IMR-90 (cell line): ENCODE measurements around the gene CCNK. TPM values are rescaled to one million over a fixed set of nuclear protein-coding genes. Genes with fewer than 3 reads are reported as not detected.

Source experiments
- ATAC-seq: fragments of 200-7000 bp; cut with Tn5 transposase; 2 replicates; pipeline ENCODE4 v1.9.1; 2020; ENCODE audit warnings: low read depth, mild to moderate bottlenecking, moderate library complexity
- BruUV-seq: library from RNA; stranded (reverse); fragments of 400-500 nt; replicated peaks from 2 replicates; lab custom pipeline; 2021; lab: Mats Ljungman, UMichigan
- CTCF ChIA-PET: fragments of 300-600 bp; formaldehyde crosslinking; extraction: SDS; loops from one replicate; lab custom pipeline; 2021; ENCODE audit warnings: antibody characterized with exemption; lab: Yijun Ruan, JAX
- POLR2A ChIA-PET: fragments of 300-600 bp; sonication (Branson Sonifier 250); formaldehyde crosslinking; loops from one replicate; lab custom pipeline; 2022; ENCODE audit warnings: antibody characterized with exemption; ENCODE audit not compliant: unreplicated experiment; lab: Charles Lee
- DNase-seq: peaks from one replicate; pipeline ENCODE4 v3.0.0; 2013
- H2AFZ ChIP-seq: replicated peaks from 2 replicates; pipeline ENCODE3; 2013; ENCODE audit warnings: low read length, mild to moderate bottlenecking; ENCODE audit not compliant: poor library complexity
- H2AK5ac ChIP-seq: 2 replicates; pipeline ENCODE4 v1.6.1; 2013; ENCODE audit warnings: low read depth, low read length, inconsistent platforms
- H2AK9ac ChIP-seq: replicated peaks from 2 replicates; pipeline ENCODE3; 2013; ENCODE audit warnings: mild to moderate bottlenecking, low read depth, low read length, moderate library complexity; ENCODE audit not compliant: poor library complexity
- H2BK120ac ChIP-seq: 2 replicates; pipeline ENCODE4 v1.6.1; 2013; ENCODE audit warnings: low read depth, low read length, inconsistent platforms
- H2BK15ac ChIP-seq: 3 replicates; pipeline ENCODE4 v1.6.1; 2013; ENCODE audit warnings: low read depth, low read length, inconsistent platforms
- H2BK20ac ChIP-seq: 2 replicates; pipeline ENCODE4 v1.6.1; 2013; ENCODE audit warnings: low read depth, mild to moderate bottlenecking, inconsistent platforms, low read length, moderate library complexity
- H2BK5ac ChIP-seq: 2 replicates; pipeline ENCODE4 v1.6.1; 2013; ENCODE audit warnings: mild to moderate bottlenecking, low read depth, low read length, inconsistent platforms; ENCODE audit not compliant: poor library complexity, severe bottlenecking
- H3K14ac ChIP-seq: replicated peaks from 2 replicates; pipeline ENCODE4 v1.6.1; 2013; ENCODE audit warnings: low read depth, low read length, inconsistent platforms
- H3K18ac ChIP-seq: 2 replicates; pipeline ENCODE4 v1.6.1; 2013; ENCODE audit warnings: low read depth, low read length, control low read depth
- H3K23ac ChIP-seq: 2 replicates; pipeline ENCODE4 v1.6.1; 2013; ENCODE audit warnings: low read depth, low read length, inconsistent platforms
- H3K27ac ChIP-seq: 2 replicates; pipeline ENCODE4 v1.5.1; 2013; ENCODE audit warnings: mild to moderate bottlenecking, control low read depth, low read length; ENCODE audit not compliant: insufficient read depth
- H3K27me3 ChIP-seq: 2 replicates; pipeline ENCODE4 v1.6.1; 2013; ENCODE audit warnings: low read length; ENCODE audit not compliant: control insufficient read depth, insufficient read depth
- H3K36me3 ChIP-seq: 2 replicates; pipeline ENCODE4 v1.6.1; 2013; ENCODE audit warnings: low read length, mixed read lengths; ENCODE audit not compliant: control insufficient read depth, insufficient read depth
- H3K4ac ChIP-seq: 2 replicates; pipeline ENCODE4 v1.6.1; 2013; ENCODE audit warnings: low read depth, low read length, inconsistent platforms
- H3K4me1 ChIP-seq: 2 replicates; pipeline ENCODE4 v1.6.1; 2013; ENCODE audit warnings: low read length, mixed read lengths; ENCODE audit not compliant: control insufficient read depth, insufficient read depth
- H3K4me2 ChIP-seq: 2 replicates; pipeline ENCODE4 v1.6.1; 2013; ENCODE audit warnings: low read depth, mild to moderate bottlenecking, control low read depth, low read length, moderate library complexity
- H3K4me3 ChIP-seq: 2 replicates; pipeline ENCODE4 v1.5.1; 2013; ENCODE audit warnings: low read depth, mild to moderate bottlenecking, control low read depth, low read length, moderate library complexity; ENCODE audit not compliant: insufficient read depth
- H3K56ac ChIP-seq: 2 replicates; pipeline ENCODE4 v1.6.1; 2013; ENCODE audit warnings: low read length, inconsistent platforms; ENCODE audit not compliant: insufficient read depth; ENCODE audit errors: extremely low read depth
- H3K79me1 ChIP-seq, 2 experiments: 2 replicates each; pipeline ENCODE4 v1.6.1; 2013; ENCODE audit warnings: low read length in 2 of 2, inconsistent platforms in 1 of 2, low read depth in 1 of 2
- H3K9ac ChIP-seq: 2 replicates; pipeline ENCODE4 v1.6.1; 2013; ENCODE audit warnings: low read depth, low read length, control low read depth
- H3K9me1 ChIP-seq: 2 replicates; pipeline ENCODE4 v1.6.1; 2013; ENCODE audit warnings: low read length, inconsistent platforms; ENCODE audit not compliant: insufficient read depth
- H3K9me3 ChIP-seq: 2 replicates; pipeline ENCODE4 v1.6.1; 2013; ENCODE audit warnings: low read length; ENCODE audit not compliant: control insufficient read depth, insufficient read depth
- H4K20me1 ChIP-seq: 2 replicates; pipeline ENCODE4 v1.6.1; 2013; ENCODE audit warnings: low read length, inconsistent platforms; ENCODE audit not compliant: insufficient read depth
- H4K5ac ChIP-seq: 2 replicates; pipeline ENCODE4 v1.6.1; 2013; ENCODE audit warnings: mild to moderate bottlenecking, low read depth, low read length, control low read depth
- H4K8ac ChIP-seq, 2 experiments: 2 replicates each; pipeline ENCODE4 v1.6.1; 2013; ENCODE audit warnings: low read depth in 2 of 2, low read length in 2 of 2, control low read depth in 1 of 2, inconsistent platforms in 1 of 2
- H4K91ac ChIP-seq: 2 replicates; pipeline ENCODE4 v1.6.1; 2013; ENCODE audit warnings: low read depth, low read length, inconsistent platforms; ENCODE audit not compliant: insufficient read depth
- MAZ ChIP-seq: IDR thresholded peaks from 2 replicates; pipeline ENCODE4 v1.6.1; 2012; ENCODE audit warnings: low read depth, mild to moderate bottlenecking, low read length, improper control_type of control experiment, moderate library complexity, borderline replicate concordance
- RAD21 ChIP-seq: IDR thresholded peaks from 2 replicates; pipeline ENCODE4 v1.6.1; 2012; ENCODE audit warnings: low read length, improper control_type of control experiment
- WGBS, 2 experiments: methylation state at CpG; one replicate each; pipeline versions ENCODE4 v1.1.5 to v1.1.7; 2013; ENCODE audit warnings: missing lambda C conversion rate in 2 of 2; ENCODE audit not compliant: insufficient read length in 1 of 2; ENCODE audit errors: extremely low coverage in 2 of 2; 5-methylcytosine and 5-hydroxymethylcytosine counted together
- dilution Hi-C: fragments of 300-500 bp; cut with HindIII; formaldehyde crosslinking; loops from one replicate; pipeline ENCODE4 v1.14.3; 2018; ENCODE audit warnings: low sequenced_read_pairs; ENCODE audit not compliant: unreplicated experiment
- in situ Hi-C: fragments of 300-500 bp; cut with MboI; formaldehyde crosslinking; loops from 3 replicates; pipeline ENCODE4 v1.14.3; 2019; ENCODE audit warnings: low sequenced_read_pairs, inconsistent platforms, mixed read lengths
- intact Hi-C: fragments of 100-400 bp; cut with micrococcal nuclease; formaldehyde crosslinking; loops from 2 replicates; pipeline ENCODE4 v1.10.0; 2022
- polyA plus RNA-seq, 3 experiments: library from polyadenylated mRNA; depleted of rRNA; stranded (reverse); fragments of >200 nt; gene quantifications; 2 replicates each; pipeline ENCODE4 v1.2.3, GENCODE V29; 2012; ENCODE audit warnings: low replicate concordance in 1 of 3
- total RNA-seq: library from RNA; depleted of rRNA; stranded (reverse); fragments of >200 nt; gene quantifications from 2 replicates; pipeline ENCODE4 v1.2.3, GENCODE V29; 2012
- TF ChIP-seq, protein P1 (sequence below): fragments of 150-350 bp; IDR thresholded peaks from 2 replicates; pipeline ENCODE4 v1.6.1; 2017; ENCODE audit warnings: mild to moderate bottlenecking, antibody characterized with exemption, low read length, low read depth

The CCNK gene
- total and polyA plus RNA-seq, 2 of the 4 experiments (the other 2 are of a cell fraction) = 18.8 to 38.3 TPM

DNA sequence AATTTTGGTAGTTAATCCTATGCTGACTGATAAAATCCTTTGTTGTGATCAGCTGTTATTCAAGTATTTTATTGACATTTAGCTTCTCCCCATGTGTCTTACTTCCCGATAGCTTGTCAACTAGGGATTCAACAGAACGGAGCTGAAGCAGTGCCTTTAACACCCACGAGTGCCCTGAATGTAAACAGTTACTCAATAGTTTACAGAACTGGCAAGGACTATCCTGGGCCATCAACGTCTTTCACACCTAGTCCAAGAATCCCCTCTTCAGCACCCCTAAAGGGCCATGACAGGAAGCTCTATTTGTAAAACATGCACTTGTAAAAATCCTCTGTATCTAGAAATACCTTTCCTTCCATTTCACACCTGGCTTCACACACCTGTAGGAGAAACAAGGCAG lies 45.9 kb upstream of the CCNK start:
- H3K56ac ChIP-seq = no peak overlapping the region
- in situ Hi-C loops = no loop called here
- H2BK20ac ChIP-seq = no peak overlapping the region
- no peak overlapping the region for H4K8ac ChIP-seq
- H3K14ac ChIP-seq = no peak overlapping the region
- H3K4me2 ChIP-seq = no peak overlapping the region
- no peak for TF ChIP-seq RAD21
- TF ChIP-seq MAZ = no peak
- TF ChIP-seq, protein P1, sequence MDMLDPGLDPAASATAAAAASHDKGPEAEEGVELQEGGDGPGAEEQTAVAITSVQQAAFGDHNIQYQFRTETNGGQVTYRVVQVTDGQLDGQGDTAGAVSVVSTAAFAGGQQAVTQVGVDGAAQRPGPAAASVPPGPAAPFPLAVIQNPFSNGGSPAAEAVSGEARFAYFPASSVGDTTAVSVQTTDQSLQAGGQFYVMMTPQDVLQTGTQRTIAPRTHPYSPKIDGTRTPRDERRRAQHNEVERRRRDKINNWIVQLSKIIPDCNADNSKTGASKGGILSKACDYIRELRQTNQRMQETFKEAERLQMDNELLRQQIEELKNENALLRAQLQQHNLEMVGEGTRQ = no peak
- H3K79me1 ChIP-seq = peaks cover 4 to 24% of the 10 kb centered on the region in 2 experiments
- H3K4ac ChIP-seq = no peak overlapping the region
- peaks cover 9% of the 10 kb centered on the region for H3K4me1 ChIP-seq
- no peak overlapping the region for H2AFZ ChIP-seq
- H3K23ac ChIP-seq = no peak overlapping the region
- no peak overlapping the region for H3K18ac ChIP-seq
- H2BK5ac ChIP-seq = no peak overlapping the region
- ATAC-seq (no peak), DNase-seq (no peak)
- no peak overlapping the region for H2BK120ac ChIP-seq
- ChIA-PET CTCF (no interaction called here), POLR2A (no interaction called here)
- no peak overlapping the region for H2AK5ac ChIP-seq
- H2AK9ac ChIP-seq = no peak overlapping the region
- intact Hi-C loops = no loop called here
- H4K91ac ChIP-seq = no peak overlapping the region
- H3K9me1 ChIP-seq = peaks cover 12% of the 10 kb centered on the region
- 31% methylated on average over 4 of the region's 4 CpGs; no CpG with 5 or more reads in 1 of the 2 experiments for WGBS, 2 experiments
- no peak overlapping the region for H3K9ac ChIP-seq
- H3K36me3 ChIP-seq = peaks cover 5% of the 10 kb centered on the region
- no peaks in the 10 kb centered on the region for H3K27me3 ChIP-seq
- no peak overlapping the region for H2BK15ac ChIP-seq
- no peak overlapping the region for H3K27ac ChIP-seq
- H4K20me1 ChIP-seq = no peaks in the 10 kb centered on the region
- H4K5ac ChIP-seq = no peak overlapping the region
- BruUV-seq = no TSS peak
- H3K4me3 ChIP-seq = no peak overlapping the region
- dilution Hi-C loops = no loop called here
- no peaks in the 10 kb centered on the region for H3K9me3 ChIP-seq
